ENCODE results near the gene PECR. TPM values are rescaled to one million over a fixed set of nuclear protein-coding genes. Genes with fewer than 3 reads are reported as not detected.

Gene PECR
- total RNA-seq, 1 experiment from 2014 or later: 26.0 TPM

- POLR2A ChIA-PET (ENCODE audit: unreplicated experiment): no interaction called here
- Histone ChIP-seq H4K20me1 (ENCODE audit: low read length) (no peaks in the 10 kb centered on the region), H3K27ac (ENCODE audit: low read length) (peak within 1 kb of the TSS; percentile 89), H2AFZ (ENCODE audit: low read length) (peak within 1 kb of the TSS; percentile 81), H3K36me3 (ENCODE audit: low read depth, low read length) (no peaks in the 10 kb centered on the region), H3K9ac (ENCODE audit: low read length) (peak within 1 kb of the TSS; percentile 95), H3K27me3 (ENCODE audit: low read length) (no peaks in the 10 kb centered on the region), H3F3A (ENCODE audit: low read length, unreplicated experiment) (no peaks in the 10 kb centered on the region), H3K9me2 (replicated peaks; ENCODE audit: low read length) (no peaks in the 10 kb centered on the region), H3K9me3 (ENCODE audit: low read length) (no peaks in the 10 kb centered on the region), H3K4me3 (ENCODE audit: low read length) (peak within 1 kb of the TSS; percentile 87), H3K4me2 (ENCODE audit: low read length) (peak within 1 kb of the TSS; percentile 92), H3K79me2 (ENCODE audit: low read length) (peaks cover 45% of the 10 kb centered on the region), H3K4me1 (ENCODE audit: insufficient read depth, low read length) (peaks cover 28% of the 10 kb centered on the region)
- no TSS peak for BruUV-seq (replicated peaks)
- DNase-seq (peak; percentile 88), ATAC-seq (peak; percentile 74)
- CTCF ChIA-PET: interaction anchor here (0.6 to 1.0 kb wide), 3 partner anchors 63 to 1205 kb away, joined by 4 to 7 read pairs (median 5); no protein-coding TSS in a partner anchor
- TF ChIP-seq, protein P1, sequence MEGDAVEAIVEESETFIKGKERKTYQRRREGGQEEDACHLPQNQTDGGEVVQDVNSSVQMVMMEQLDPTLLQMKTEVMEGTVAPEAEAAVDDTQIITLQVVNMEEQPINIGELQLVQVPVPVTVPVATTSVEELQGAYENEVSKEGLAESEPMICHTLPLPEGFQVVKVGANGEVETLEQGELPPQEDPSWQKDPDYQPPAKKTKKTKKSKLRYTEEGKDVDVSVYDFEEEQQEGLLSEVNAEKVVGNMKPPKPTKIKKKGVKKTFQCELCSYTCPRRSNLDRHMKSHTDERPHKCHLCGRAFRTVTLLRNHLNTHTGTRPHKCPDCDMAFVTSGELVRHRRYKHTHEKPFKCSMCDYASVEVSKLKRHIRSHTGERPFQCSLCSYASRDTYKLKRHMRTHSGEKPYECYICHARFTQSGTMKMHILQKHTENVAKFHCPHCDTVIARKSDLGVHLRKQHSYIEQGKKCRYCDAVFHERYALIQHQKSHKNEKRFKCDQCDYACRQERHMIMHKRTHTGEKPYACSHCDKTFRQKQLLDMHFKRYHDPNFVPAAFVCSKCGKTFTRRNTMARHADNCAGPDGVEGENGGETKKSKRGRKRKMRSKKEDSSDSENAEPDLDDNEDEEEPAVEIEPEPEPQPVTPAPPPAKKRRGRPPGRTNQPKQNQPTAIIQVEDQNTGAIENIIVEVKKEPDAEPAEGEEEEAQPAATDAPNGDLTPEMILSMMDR (conservative IDR thresholded peaks at IDR 0.05; ENCODE audit: low read depth, low read length): peak; percentile 59
- TF ChIP-seq EZH2 (IDR thresholded peaks at IDR 0.05; ENCODE audit: low read length, unreplicated experiment): no peak
- no peak for TF ChIP-seq EZH2phosphoT487 (IDR thresholded peaks at IDR 0.05; ENCODE audit: borderline replicate concordance, low read length)
- intact Hi-C loops (cut with micrococcal nuclease): loop anchor here (2.0 to 5.0 kb wide), 2 partner anchors 41 to 62 kb away; no protein-coding TSS in a partner anchor
Measured at GRCh38 chr2:216013080-216013909, 68.3 kb downstream of the PECR start, which contains the start of gene MREG. Gene MREG (minus strand): TSS chr2:216013551. CDS start chr2:216013327, 224 bp downstream.

- no peaks in the 10 kb centered on the region for H3K27me3 ChIP-seq (ENCODE audit: low read length)
- no peaks in the 10 kb centered on the region for H3K9me2 ChIP-seq (replicated peaks; ENCODE audit: low read length)
- peak overlapping the region; percentile 92 for H3K4me2 ChIP-seq (ENCODE audit: low read length)
- peak overlapping the region; percentile 87 for H3K4me3 ChIP-seq (ENCODE audit: low read length)
- DNase-seq: no peak
- H3K79me2 ChIP-seq (ENCODE audit: low read length): peaks cover 48% of the 10 kb centered on the region
- intact Hi-C loops (cut with micrococcal nuclease): loop anchor here (2.0 to 5.0 kb wide), 2 partner anchors 40 to 62 kb away; no protein-coding TSS in a partner anchor
- peak overlapping the region; percentile 95 for H3K9ac ChIP-seq (ENCODE audit: low read length)
- no TSS peak for BruUV-seq (replicated peaks)
- no peaks in the 10 kb centered on the region for H3F3A ChIP-seq (ENCODE audit: low read length, unreplicated experiment)
- no peaks in the 10 kb centered on the region for H3K36me3 ChIP-seq (ENCODE audit: low read depth, low read length)
- TF ChIP-seq EZH2 (IDR thresholded peaks at IDR 0.05; ENCODE audit: low read length, unreplicated experiment) (no peak), EZH2phosphoT487 (IDR thresholded peaks at IDR 0.05; ENCODE audit: borderline replicate concordance, low read length) (no peak)
- TF ChIP-seq, protein P1 (conservative IDR thresholded peaks at IDR 0.05; ENCODE audit: low read depth, low read length): no peak
- peak overlapping the region; percentile 89 for H3K27ac ChIP-seq (ENCODE audit: low read length)
- no peaks in the 10 kb centered on the region for H3K9me3 ChIP-seq (ENCODE audit: low read length)
- H4K20me1 ChIP-seq (ENCODE audit: low read length): no peaks in the 10 kb centered on the region
- H2AFZ ChIP-seq (ENCODE audit: low read length): peak overlapping the region; percentile 81
- peak; percentile 14 for ATAC-seq
- ChIA-PET POLR2A (ENCODE audit: unreplicated experiment) (no interaction called here), CTCF (interaction anchor here (1.0 kb wide), 1 partner anchor 63 kb away, joined by 4 read pairs; no protein-coding TSS in a partner anchor)
- peaks cover 27% of the 10 kb centered on the region for H3K4me1 ChIP-seq (ENCODE audit: insufficient read depth, low read length)
Measured at GRCh38 chr2:216012830-216013079, 68.9 kb downstream of the PECR start.
